GM12878 (cell line): ENCODE measurements around the gene FANCI.

Source experiments
- BHLHE40 ChIP-seq, 2 experiments: fragments of 450-650 bp in 1 of 2; IDR thresholded peaks; 2 replicates each; pipeline ENCODE4 v1.6.1; 2011 to 2017; ENCODE audit warnings: low read depth in 2 of 2, borderline replicate concordance in 1 of 2, improper control_type of control experiment in 1 of 2, low read length in 1 of 2, mild to moderate bottlenecking in 1 of 2
- CBFB ChIP-seq: IDR thresholded peaks from 2 replicates; pipeline ENCODE4 v1.6.1; 2016; ENCODE audit warnings: antibody characterized with exemption, low read depth
- CTCF ChIP-seq, 3 experiments: IDR thresholded peaks in 2 of 3; conservative IDR thresholded peaks in 1 of 3; 2 replicates each; pipeline ENCODE4 v1.5.1; 2011; ENCODE audit warnings: low read depth in 3 of 3, low read length in 3 of 3, mild to moderate bottlenecking in 3 of 3, control low read depth in 2 of 3, moderate library complexity in 2 of 3, inconsistent platforms in 1 of 3, mixed read lengths in 1 of 3; ENCODE audit not compliant: control insufficient read depth in 2 of 3, insufficient read depth in 1 of 3; ENCODE audit errors: extremely low read depth in 1 of 3
- NFYB ChIP-seq: IDR thresholded peaks from 2 replicates; pipeline ENCODE4 v1.6.1; 2011; ENCODE audit warnings: low read depth, mild to moderate bottlenecking, low read length, improper control_type of control experiment, moderate library complexity; ENCODE audit not compliant: insufficient read depth
- POLR2A ChIP-seq: IDR thresholded peaks from 2 replicates; pipeline ENCODE4 v1.6.1; 2011; ENCODE audit warnings: low read depth, mild to moderate bottlenecking, low read length
- REST ChIP-seq: IDR thresholded peaks from 2 replicates; pipeline ENCODE4 v1.6.1; 2012; ENCODE audit warnings: mild to moderate bottlenecking, low read depth, low read length
- SRF ChIP-seq, 2 experiments: IDR thresholded peaks; 2 replicates each; pipeline ENCODE4 v1.6.1; 2011; ENCODE audit warnings: low read depth in 2 of 2, low read length in 2 of 2, mild to moderate bottlenecking in 1 of 2, moderate library complexity in 1 of 2
- TAF1 ChIP-seq: IDR thresholded peaks from 2 replicates; pipeline ENCODE4 v1.6.1; 2011; ENCODE audit warnings: mild to moderate bottlenecking, low read depth, low read length, borderline replicate concordance
- YY1 ChIP-seq: IDR thresholded peaks from 2 replicates; pipeline ENCODE4 v1.6.1; 2011; ENCODE audit warnings: low read depth, mild to moderate bottlenecking, low read length

GRCh38 chr15:89283201-89283600 is 39.4 kb downstream of the FANCI start:
- TF ChIP-seq YY1 (no peak), NFYB (no peak), CTCF (IDR thresholded peaks at IDR 0.05 in 2 of 3, conservative IDR thresholded peaks at IDR 0.05 in 1 of 3; ENCODE audit: control insufficient read depth in 2 of 3, extremely low read depth in 1 of 3, insufficient read depth in 1 of 3, low read depth in 3 of 3, low read length in 3 of 3) (no peak), SRF (IDR thresholded peaks at IDR 0.05; ENCODE audit: low read depth in 2 of 2, low read length in 2 of 2) (no peak), POLR2A (no peak), REST (no peak), BHLHE40 (IDR thresholded peaks at IDR 0.05; ENCODE audit: borderline replicate concordance in 1 of 2, low read depth in 2 of 2, low read length in 1 of 2) (no peak), CBFB (no peak), TAF1 (no peak)
